ENCODE measurements around the gene MR1. TPM values are rescaled to one million over a fixed set of nuclear protein-coding genes. Genes with fewer than 3 reads are reported as not detected.
A peak's percentile ranks its signal among the peaks of the same experiment; 100 is the strongest.

MR1 gene
- total and polyA plus RNA-seq, 2 of the 13 experiments (the other 11 are each of a cell fraction or from before 2014, with no cell fraction given), result 7.7 to 10.4 TPM

GRCh38 chr1:181088079-181089016, 54.6 kb downstream of the MR1 start, which contains the start of gene IER5 (continued):
- TF ChIP-seq YEATS2 (CRISPR knock-in tag; IDR thresholded peaks at IDR 0.05; ENCODE audit: borderline replicate concordance), result peak; percentile 63; the same call in 1 of the 2 replicates
- TF ChIP-seq KAT7 (CRISPR knock-in tag; IDR thresholded peaks at IDR 0.05; ENCODE audit: borderline replicate concordance), result 0 out of 2 replicates have a peak, but pooled peaks have one; percentile 23
- peak; percentile 71 for TF ChIP-seq BCL6 (CRISPR knock-in tag; IDR thresholded peaks at IDR 0.05)
- peak; percentile 62; the same call in 1 of the 2 replicates for TF ChIP-seq ZBTB14 (CRISPR knock-in tag; IDR thresholded peaks at IDR 0.05)
- TF ChIP-seq ZBTB4 (CRISPR knock-in tag; IDR thresholded peaks at IDR 0.05; ENCODE audit: borderline replicate concordance), result no peak
- TF ChIP-seq ZNF670 (CRISPR knock-in tag; IDR thresholded peaks at IDR 0.05; ENCODE audit: borderline replicate concordance), result no peak
- no peak for TF ChIP-seq AKNA (CRISPR knock-in tag; IDR thresholded peaks at IDR 0.05; ENCODE audit: borderline replicate concordance)
- peak; percentile 69 for TF ChIP-seq THAP11 (CRISPR knock-in tag; IDR thresholded peaks at IDR 0.05)
- TF ChIP-seq SOX6 (IDR thresholded peaks at IDR 0.05), result no peak
- TF ChIP-seq SOX6 (CRISPR knock-in tag; IDR thresholded peaks at IDR 0.05), result peak; percentile 48; the same call in 1 of the 2 replicates
- TF ChIP-seq MTA3 (CRISPR knock-in tag; IDR thresholded peaks at IDR 0.05), result no peak
- peak; percentile 86; the same call in 1 of the 2 replicates for TF ChIP-seq GATA4 (IDR thresholded peaks at IDR 0.05; ENCODE audit: borderline replicate concordance, low read depth)
- no peak for TF ChIP-seq PREB (CRISPR knock-in tag; IDR thresholded peaks at IDR 0.05)
- TF ChIP-seq ZSCAN12 (CRISPR knock-in tag; IDR thresholded peaks at IDR 0.05), result 0 out of 2 replicates have a peak, but pooled peaks have one; percentile 66
- TF ChIP-seq ZMYM3 (CRISPR knock-in tag; IDR thresholded peaks at IDR 0.05), result peak; percentile 41; the same call in 1 of the 2 replicates
- TF ChIP-seq SYNCRIP (IDR thresholded peaks at IDR 0.05; ENCODE audit: insufficient read depth, low read depth, low read length), result no peak
- no peak for TF ChIP-seq MEIS1 (CRISPR knock-in tag; IDR thresholded peaks at IDR 0.05; ENCODE audit: borderline replicate concordance)
- peak; percentile 89; the same call in 1 of the 2 replicates for TF ChIP-seq DNMT3B (CRISPR knock-in tag; conservative IDR thresholded peaks at IDR 0.05)
